ENCODE measurements around the gene NPAS3.

The NPAS3 gene

GRCh38 chr14:33452995-33453394, 514.3 kb downstream of the NPAS3 start:
- no peak for DNase-seq

- no peak for DNase-seq
Observed at GRCh38 chr14:33454022-33454595, 515.4 kb downstream of the NPAS3 start.

GRCh38 chr14:33454707-33455106, 516.0 kb downstream of the NPAS3 start:
- no peak for DNase-seq

- no peak for DNase-seq
Observed at GRCh38 chr14:33455654-33456345, 517.1 kb downstream of the NPAS3 start.

GRCh38 chr14:33457021-33457420, 518.3 kb downstream of the NPAS3 start:
- no peak for DNase-seq

GRCh38 chr14:33457617-33458016, 518.9 kb downstream of the NPAS3 start:
- DNase-seq, result no peak

GRCh38 chr14:33460164-33460563, 521.5 kb downstream of the NPAS3 start:
- DNase-seq, result no peak

GRCh38 chr14:33461036-33461435, 522.4 kb downstream of the NPAS3 start:
- DNase-seq, result no peak

- DNase-seq, result no peak
Observed at GRCh38 chr14:33463731-33464130, 525.1 kb downstream of the NPAS3 start.

- DNase-seq, result no peak
Observed at GRCh38 chr14:33464254-33464962, 525.7 kb downstream of the NPAS3 start.

- DNase-seq, result no peak
Observed at GRCh38 chr14:33465846-33466700, 527.4 kb downstream of the NPAS3 start.

- no peak for DNase-seq
Observed at GRCh38 chr14:33467971-33468370, 529.3 kb downstream of the NPAS3 start.

GRCh38 chr14:33469898-33470297, 531.2 kb downstream of the NPAS3 start:
- DNase-seq, result no peak

- DNase-seq, result no peak
Observed at GRCh38 chr14:33471776-33472175, 533.1 kb downstream of the NPAS3 start.

- no peak for DNase-seq
Observed at GRCh38 chr14:33475623-33476022, 536.9 kb downstream of the NPAS3 start.

GRCh38 chr14:33477797-33478196, 539.1 kb downstream of the NPAS3 start:
- no peak for DNase-seq

GRCh38 chr14:33480071-33480886, 541.6 kb downstream of the NPAS3 start:
- DNase-seq, result no peak

GRCh38 chr14:33480887-33481184, 542.2 kb downstream of the NPAS3 start:
- no peak for DNase-seq

- DNase-seq, result no peak
Observed at GRCh38 chr14:33483110-33483509, 544.4 kb downstream of the NPAS3 start.

- DNase-seq, result no peak
Observed at GRCh38 chr14:33483541-33483940, 544.9 kb downstream of the NPAS3 start.

GRCh38 chr14:33484264-33484663, 545.6 kb downstream of the NPAS3 start:
- no peak for DNase-seq

GRCh38 chr14:33486332-33486890, 547.7 kb downstream of the NPAS3 start:
- no peak for DNase-seq
